Islet of Langerhans (tissue), 1 donor: Measurements from ENCODE around the gene HMGN4.

ENCODE experiments used
- FAIRE-seq: peaks from one replicate; lab custom pipeline; 2011; peaks lifted over from hg19 to GRCh38; lab: Jason Lieb, UNC

HMGN4 gene

DNA sequence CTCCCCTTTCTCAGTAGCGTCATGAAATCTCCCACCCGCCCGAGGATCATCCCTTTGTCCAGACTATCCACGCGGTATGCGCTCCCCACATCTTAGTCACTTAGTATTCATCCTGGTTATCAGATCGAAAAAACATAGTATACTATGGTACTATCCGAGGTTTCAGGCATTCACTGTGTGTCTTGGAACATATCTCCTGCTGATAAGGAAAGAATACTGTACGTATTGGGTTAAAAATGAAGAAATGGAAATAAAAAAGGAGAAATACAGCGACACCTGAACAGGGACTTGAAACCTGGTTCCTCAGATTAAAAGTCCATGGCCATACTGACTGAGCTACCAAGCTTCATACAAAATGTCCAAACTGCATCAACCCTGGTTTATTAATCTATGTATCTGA is 14.0 kb downstream of the HMGN4 start:
- no peak for FAIRE-seq

DNA sequence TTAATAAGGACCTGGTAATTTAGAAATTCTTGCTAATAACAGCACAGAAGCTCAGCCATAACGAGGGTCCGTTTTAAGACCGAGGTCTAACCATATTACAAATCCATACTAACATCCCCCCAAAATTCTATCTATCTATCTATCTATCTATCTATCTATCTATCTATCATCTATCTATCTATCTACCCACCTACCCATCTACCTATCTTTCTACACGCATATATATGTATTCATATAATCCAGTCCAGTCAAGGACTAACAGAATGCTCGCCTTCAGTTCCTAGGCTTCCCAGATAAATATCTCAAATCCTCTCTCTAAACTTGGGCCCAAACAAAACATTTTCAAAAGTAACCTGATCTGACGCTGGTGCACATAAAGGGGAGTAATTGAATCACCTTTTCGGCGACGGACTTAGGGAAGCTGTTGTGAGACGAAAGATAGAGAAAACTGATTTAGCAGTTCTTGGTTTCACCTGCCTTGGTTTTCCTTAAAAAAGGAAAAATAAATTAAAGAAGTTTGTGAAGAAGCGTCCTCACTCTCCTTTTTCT is 14.5 kb downstream of the HMGN4 start:
- no peak for FAIRE-seq

DNA sequence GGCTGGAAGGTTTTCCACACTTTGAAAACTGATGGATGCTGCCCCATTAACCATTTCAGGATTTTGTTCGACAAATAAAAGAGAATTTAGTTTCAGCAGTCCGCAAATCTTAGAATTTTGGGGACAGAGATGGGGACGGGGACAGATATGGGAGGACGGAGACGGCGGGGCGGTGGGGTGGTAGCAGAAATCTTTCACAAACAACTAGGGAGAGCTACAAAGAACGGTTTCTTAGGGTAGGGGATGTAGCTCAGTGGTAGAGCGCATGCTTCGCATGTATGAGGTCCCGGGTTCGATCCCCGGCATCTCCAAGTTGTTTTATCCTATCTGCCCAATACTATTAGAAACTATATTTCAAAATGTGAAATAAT is 15.1 kb downstream of the HMGN4 start:
- no peak for FAIRE-seq

DNA sequence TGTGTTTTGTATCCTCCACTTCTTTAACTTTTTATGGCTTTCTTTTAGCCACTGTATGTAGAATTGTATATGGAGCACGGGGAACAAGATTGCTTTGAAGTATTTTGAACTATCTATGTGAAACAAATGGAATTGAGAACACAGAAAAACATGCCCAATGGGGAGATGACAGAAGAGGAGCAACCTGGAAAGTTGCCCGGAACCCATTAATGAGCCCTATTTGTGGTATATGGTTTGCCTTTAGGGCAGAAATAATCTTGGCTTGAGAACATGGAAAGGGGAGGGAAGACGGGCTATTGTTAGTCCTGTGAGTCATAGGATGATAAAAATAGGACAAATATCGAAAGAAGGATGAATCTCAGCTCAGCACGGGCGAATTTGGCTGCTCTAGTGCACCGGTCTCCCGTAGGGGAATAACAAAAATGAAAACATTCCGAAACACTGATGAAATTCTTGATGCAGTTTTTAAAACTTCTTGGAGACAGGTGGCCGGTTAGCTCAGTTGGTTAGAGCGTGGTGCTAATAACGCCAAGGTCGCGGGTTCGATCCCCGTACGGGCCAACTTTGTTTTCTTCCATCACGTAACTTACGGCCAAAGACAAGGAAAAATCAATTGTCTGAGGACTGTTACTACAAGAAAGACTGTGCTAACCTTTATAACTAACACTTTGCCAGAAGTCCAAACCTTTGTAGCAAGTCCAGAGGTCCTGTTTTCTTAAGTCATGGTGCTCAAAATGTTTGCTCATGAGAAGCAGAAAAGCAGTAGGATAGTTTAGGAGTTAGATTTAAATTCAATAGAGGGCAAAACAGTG is 15.7 kb downstream of the HMGN4 start:
- FAIRE-seq, result peak; percentile 33

DNA sequence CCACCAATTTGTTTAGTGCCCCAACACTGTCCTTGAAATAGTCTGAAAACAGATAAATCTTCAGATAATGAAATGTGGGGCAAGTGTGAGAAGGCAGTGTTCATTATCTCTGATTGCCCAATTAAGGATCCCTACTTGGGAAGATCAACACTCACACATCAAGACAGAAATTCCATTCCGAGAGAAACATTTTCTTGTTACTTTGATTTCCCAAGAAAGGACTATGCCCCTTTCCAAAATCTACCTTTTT is 16.2 kb downstream of the HMGN4 start:
- no peak for FAIRE-seq

DNA sequence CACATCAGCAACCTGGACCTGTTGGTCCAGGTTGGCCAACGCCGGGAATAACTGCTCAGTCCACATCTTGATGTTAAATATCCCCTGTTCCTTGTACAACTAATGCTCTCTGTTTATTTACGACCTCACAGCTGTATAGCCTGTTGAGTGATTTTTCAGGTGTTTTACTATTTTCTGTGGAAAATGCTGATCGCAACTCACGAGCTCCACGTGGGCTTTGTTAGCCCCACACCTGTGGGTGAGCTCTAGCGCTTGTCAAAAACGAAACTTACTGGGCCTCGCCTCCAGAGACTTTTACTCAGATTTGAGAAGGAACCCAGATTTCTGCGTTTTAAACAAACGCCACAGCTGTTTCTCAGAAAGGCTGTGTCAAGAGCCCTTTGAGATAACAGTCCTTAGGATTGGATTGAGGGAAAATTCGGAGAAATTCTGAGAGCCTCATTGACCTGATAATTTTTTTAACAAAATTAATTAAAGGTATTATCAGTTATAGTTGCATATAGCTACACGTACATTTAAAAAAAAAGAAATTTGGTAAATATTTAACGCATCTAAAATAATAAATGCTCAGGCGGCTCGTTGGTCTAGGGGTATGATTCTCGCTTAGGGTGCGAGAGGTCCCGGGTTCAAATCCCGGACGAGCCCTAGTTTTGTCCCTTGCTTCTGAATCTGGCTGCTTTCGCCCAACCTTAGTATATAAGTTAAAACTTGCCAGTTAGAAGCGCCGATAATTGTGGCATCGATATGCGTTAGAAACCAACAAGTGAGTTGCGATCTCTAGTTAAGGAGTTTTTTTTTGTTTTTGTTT is 16.7 kb downstream of the HMGN4 start:
- no peak for FAIRE-seq

DNA sequence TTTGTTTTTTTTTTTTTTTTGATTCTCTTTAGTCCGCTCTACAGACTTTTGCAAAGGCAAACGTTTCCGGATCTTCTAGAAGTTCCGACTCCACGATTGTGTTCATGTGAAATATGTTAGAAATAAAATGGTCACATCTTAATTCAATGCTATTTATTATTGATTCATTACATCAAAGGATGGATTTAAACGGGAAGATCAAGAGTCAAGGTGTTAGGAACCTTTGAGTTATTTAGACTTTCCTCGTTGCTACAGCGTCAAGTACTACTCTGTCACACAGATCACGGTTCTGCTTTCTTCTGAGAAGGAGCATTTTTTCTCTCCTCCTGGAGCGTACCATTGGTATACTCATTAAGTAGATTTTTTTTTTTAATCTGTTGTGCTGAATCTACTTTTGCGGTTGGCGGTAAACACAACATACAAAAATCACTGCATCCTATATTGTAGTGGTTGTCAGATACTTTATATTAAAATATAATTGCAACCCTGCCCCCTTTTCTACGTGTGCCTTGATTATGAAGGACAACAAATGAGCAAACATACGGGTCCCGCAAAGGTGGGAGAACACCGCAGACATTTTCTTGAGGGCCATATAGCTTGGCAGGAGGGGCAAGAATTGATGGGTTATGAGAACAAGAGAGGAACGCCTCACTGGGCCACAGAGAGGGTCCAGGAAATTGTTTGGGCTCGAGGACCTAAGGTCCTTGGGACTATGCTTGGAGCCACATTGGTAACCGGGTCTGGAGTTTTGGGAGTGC is 17.5 kb downstream of the HMGN4 start:
- no peak for FAIRE-seq

DNA sequence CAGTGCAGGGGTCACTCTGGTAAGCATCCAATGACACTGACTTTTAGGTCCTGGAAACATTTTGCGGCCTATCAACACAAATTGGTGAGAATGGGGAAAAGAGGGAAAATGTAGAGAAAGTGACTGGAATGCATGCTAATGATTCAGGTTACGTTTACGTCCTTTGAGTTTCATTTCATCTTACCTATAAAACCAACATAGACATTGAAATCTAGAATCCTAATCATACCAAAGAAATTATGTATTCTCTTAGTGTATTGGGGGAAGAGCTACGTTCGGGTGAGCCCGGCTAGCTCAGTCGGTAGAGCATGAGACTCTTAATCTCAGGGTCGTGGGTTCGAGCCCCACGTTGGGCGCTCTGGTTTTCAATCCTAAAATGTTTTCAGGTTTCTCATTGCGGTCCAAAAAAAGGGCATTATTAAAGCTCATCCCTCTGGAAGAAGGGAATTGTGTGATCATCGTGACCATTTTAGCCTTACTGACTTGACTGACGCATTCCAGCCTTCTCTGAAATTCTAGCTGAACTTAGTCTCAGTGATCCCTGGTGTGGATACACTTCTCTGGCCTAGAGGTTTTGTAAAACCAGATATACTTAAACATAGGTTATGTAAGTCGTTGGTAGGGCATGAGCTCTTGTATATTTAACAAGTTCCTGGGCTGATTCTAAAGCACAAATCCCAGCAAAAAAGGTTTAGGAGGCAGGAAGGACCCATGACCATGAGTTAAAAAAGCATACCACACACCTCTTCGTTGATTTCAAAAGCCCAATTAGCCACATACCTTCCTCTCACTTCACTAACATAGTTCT is 18.3 kb downstream of the HMGN4 start:
- FAIRE-seq, result no peak

DNA sequence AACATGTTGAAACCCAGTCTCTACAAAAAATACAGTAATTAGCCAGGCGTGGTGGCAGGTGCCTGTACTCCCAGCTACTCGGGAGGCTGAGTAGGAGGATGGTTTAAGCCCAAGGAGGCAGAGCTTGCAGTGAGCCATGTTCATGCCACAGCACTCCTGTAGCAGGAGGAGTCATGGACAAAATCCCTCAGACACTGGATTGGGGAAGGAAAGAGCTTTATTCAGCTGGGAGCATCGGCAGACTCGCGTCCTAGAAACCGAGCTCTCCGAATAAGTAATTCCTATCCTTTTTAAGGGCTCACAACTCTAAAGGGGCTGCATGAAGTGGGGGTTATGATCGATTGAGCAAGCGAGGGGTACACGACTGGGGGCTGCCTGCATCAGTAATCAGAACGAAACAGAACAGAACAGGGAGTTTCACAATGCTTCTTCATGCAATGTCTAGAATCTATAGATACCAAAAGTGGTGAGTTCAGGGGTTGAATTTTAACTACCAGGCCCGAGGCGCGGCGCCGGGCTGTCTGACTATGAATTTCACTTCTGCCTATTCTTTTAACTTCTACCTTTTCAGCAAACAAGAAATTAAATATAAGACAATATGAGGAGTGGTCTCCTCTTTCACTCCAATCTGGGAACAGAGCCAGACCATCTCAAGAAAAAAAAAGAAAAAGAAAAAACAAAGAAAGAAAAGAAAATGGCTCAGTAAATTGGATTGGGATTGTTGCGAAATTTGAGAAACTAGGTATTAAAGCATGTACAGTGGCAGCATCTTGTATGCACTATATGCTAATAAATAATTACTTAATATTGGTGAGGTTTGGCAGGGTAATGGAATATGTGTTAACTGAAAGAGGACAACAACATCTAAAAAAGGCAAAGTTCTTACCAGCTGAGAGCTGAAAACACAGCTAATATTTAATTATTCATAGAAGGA is 23.6 kb downstream of the HMGN4 start:
- peak; percentile 5 for FAIRE-seq

DNA sequence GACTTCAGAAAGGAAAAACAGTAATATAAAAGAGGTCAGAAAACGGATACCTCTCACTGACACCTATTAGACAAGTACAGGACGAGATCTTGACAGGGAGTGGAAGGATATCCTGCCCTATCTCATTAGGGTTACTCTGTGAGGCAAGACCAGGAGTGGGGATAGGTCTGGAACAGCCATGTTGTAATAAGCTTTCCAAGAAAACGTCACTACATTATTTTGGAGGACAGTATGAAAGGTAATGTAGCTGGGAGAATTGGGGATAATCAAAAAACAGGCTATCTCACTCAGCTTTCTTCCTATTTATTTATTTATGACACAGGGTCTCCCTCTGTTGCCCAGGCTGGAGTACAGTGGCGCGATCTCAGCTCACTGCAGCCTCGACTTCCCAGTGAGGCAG is 25.3 kb downstream of the HMGN4 start:
- no peak for FAIRE-seq

DNA sequence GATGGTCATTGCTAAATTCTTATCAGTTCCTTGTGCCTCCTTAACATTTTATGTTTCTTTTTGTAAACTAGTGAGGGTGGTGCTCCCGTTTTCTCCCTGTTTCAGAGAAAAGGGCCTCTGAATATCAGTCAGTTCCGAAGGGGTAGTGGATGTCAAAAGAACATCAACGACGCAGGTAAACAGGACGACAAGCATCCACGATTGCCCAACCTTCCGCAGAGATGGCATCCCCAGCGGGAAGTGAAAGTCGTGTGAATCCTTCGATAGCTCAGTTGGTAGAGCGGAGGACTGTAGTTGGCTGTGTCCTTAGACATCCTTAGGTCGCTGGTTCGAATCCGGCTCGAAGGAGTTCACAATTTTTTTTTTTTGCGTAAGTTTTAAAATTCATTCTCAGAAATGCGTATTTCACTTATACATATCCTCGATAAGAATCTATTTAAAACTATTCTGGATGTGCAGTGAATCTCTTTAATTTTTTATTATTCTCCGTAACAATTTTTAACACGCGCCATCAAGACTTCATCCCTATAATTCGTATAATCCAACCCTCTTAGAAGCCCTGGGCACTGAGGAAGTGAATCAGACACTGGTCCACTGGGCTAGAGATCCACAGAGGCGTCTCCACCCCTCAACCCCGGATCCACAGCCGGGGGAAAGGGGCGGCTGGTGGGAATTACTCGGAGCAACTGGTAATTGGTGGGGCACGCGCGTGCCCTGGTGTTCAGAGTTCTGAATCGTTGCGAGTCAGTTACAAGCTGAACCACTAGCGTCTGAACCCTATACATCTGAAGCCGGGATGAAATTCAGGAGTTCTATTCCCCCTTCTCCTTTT is 30.7 kb downstream of the HMGN4 start:
- peak; percentile 83 for FAIRE-seq

DNA sequence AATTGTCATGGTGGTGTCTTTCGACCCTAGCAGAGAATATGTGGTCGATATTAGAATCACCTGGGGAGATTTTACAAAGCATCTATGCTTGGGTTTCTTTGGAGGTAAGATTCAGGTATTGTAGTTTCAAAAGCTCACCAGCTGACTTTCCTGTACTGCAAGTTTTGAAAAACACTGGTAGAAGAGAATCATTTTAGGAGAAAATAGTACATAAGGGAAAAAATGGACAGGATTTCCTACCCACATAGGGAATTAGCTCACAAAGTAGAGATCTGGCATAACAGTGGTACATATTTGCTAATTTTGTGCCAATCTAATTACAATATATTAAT is 31.2 kb downstream of the HMGN4 start:
- FAIRE-seq, result no peak

DNA sequence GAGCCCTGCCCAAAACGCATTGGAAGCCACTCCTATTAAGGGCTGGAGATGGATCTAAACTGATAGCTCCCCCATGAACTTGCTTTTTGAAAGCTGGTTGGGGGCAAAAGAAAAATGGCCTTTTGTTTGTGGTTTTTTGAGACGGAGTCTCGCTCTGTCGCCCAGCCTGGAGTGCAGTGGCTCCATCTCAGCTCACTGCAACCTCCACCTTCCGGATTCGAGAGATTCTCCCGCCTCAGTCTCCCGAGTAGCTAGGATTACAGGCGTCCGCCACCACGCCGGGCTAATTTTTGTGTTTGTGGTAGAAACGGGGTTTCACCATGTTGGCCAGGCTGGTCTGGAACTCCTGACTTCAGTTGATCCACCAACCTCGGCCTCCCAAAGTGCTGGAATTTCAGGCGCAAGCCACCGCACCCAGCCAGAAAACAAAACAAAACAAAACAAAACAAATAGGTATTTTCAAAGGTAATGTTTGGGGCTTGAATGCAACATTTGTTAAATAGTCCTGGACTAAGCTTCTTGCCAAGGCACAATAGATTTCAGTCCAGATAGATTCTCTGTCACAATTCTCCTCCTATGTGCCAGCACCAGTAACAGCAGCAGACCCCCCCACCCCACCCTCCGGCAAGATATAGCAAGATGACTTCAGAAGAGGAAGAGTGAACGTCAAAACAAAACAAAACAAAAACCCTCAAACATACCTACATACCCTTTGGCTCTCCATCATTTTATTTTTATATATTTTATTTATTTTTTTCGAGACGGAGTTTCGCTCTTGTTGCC is 32.1 kb downstream of the HMGN4 start:
- FAIRE-seq, result no peak

DNA sequence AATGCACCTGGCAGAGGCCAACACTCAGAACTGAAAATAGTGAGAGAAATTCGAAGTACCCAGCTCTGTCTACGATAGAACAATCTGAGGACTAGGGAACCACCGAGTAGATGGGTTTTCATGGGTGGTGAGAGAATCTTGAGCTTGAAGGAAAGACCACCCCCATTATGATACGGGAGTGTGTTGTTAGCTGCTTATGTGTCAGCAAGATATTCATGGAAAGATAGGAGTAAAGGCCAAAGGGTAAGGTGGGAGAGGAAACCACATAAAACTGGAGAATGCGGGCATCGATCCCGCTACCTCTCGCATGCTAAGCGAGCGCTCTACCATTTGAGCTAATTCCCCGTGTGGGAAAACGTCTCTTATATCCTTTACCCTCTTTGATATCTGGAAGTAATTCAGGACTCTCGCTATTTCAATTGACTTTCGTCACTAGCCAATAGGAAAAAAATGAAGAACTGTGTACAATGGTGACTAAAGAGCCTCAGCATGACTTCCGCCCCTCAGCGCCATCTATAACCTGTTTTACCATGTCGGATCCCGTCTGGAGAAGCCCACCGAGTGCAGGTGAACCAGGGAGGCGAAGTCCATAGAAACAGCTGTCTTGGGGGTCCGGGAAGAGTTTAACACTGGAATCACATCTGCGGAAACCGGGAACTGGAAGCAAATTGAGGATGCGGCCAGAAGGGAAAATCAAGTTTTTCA is 33.6 kb downstream of the HMGN4 start:
- no peak for FAIRE-seq

DNA sequence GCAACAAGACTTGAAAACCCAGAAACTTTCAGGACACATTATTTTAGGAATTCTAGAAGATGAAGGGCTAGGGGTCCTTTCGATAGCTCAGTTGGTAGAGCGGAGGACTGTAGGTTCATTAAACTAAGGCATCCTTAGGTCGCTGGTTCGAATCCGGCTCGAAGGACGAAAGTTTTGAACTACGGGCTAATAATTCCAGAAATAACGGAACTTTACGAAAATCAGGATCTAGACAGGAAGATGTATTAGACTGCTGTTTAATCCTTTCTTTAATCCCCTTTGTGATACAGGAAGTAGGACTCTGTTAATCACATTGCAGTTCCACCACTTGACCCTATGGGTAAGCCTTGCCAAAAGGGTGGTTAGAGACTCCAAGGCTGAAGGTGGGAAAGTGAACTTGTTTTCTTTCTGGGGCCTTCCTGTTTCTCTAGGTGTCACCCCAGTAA is 37.4 kb downstream of the HMGN4 start:
- FAIRE-seq, result no peak

DNA sequence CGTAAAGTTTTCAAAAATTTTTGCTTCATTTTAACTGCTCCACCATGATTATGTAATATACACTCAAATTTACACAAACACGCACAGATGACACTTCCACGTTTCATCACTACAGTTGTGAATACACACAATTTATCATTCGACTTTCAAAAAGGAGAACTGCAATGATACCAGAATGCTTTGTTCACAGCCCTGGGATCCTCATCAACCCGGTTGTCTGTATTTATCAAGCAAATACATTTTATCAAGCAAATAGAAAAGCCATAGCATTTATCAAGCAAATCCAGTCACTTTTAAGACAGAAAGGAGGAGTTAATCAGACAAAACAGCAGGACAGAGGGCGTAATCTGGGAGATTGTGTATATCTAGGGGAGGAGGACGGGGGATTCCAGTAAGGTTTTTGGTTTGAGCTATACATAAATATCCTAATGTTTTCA is 38.3 kb downstream of the HMGN4 start:
- FAIRE-seq, result no peak

DNA sequence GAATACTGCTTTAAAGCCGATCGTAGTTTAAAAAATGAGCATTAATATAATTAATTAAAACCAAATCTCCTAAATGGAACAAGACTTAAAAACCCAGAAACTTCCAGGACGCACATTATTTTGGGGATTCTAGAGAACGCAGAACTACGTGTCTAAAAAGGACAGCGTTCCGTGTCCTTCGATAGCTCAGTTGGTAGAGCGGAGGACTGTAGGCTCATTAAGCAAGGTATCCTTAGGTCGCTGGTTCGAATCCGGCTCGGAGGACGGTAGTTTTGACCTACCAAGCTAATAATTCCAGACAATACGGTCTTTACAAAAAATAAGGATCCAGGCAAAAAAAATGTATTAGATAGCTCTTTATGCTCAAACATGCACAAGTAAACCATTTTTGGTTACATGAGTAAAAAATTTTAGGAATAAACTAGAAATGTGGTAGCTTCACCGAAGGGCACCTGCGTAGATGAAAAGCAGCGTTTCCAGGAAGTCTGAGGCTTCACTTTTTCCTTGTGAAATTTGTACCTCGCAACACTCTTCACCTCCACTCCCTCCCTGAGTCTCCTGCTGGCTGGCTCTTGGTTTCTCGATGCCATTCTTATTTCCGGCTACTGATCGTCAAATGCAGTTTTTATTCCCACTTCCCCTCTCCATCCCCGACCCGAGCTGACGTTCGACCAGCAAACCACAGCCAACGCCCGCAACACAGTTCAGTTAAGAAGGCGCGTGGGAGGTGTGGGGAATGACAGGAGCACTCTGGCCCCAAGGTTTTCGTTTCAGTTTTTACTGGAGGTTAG is 39.0 kb downstream of the HMGN4 start:
- FAIRE-seq, result no peak

DNA sequence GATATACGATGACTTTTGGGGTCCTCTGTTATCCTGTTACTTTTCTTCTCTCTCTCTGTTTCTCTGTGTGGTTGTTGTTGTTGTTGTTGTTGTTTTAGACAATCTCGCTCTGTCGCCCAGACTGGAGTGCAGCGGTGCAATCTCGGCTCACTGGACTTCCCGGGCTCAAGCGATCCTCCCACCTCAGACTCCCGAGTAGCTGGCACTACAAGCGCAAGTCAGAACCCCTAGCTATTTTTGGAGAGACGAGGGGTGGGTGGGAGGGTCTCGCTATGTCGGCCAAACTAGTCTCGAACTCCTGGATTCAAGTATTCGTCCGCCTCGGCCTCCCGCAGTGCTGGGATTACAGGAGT is 39.5 kb downstream of the HMGN4 start:
- no peak for FAIRE-seq
